Nephron progenitor cell (in vitro differentiated cells): Measurements from ENCODE around the gene SIN3A.

Source experiments
- DNase-seq: peaks from one replicate; pipeline ENCODE4 v3.0.0; 2021
- H3K27ac Mint-ChIP-seq: 2 replicates; pipeline ENCODE4 v1.8.0; 2021; ENCODE audit warnings: mild to moderate bottlenecking, moderate library complexity, mixed read lengths
- H3K27me3 Mint-ChIP-seq: 2 replicates; pipeline ENCODE4 v1.8.0; 2021; ENCODE audit warnings: mild to moderate bottlenecking, low read depth, mixed read lengths; ENCODE audit not compliant: poor library complexity
- H3K36me3 Mint-ChIP-seq: 2 replicates; pipeline ENCODE4 v1.8.0; 2021; ENCODE audit warnings: low read depth, mixed read lengths
- H3K4me1 Mint-ChIP-seq: 2 replicates; pipeline ENCODE4 v1.8.0; 2021; ENCODE audit warnings: mixed read lengths
- H3K4me3 Mint-ChIP-seq: 2 replicates; pipeline ENCODE4 v1.8.0; 2021; ENCODE audit warnings: mild to moderate bottlenecking, moderate library complexity, mixed read lengths
- H3K9me3 Mint-ChIP-seq: 2 replicates; pipeline ENCODE4 v1.8.0; 2021; ENCODE audit warnings: mild to moderate bottlenecking, moderate library complexity, mixed read lengths
- CTCF ChIP-seq: fragments of 200-600 bp; sonication (generic); IDR thresholded peaks from 2 replicates; pipeline ENCODE4 v1.5.0; 2021; ENCODE audit warnings: antibody characterized with exemption

SIN3A gene

DNA sequence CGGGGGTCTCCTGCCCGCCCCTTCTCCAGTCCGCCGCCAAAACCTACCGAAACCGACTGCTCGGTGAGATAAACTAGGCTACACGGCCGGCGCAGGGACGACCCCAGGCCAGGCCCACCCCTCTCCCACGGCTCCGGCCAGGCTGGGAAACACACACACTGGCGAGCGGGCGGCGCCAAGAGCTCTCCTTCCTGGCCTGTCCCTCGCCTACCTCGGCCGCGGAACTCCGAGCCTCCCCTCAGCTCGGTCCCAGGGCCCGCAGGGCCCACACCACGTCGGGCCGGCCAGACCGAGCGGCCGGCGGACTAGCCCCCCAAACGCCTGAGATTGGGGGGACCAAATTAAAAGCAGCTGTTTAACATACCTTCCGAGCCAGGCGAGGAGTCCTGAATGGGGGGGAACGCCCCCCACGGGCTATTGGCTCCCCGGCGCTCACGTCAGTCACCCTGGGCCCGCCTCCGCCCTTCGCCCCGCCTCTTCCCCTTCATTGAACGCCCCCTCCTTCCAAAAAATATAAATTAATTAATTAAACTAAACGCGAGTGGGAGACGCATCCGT is 4.0 kb upstream of the SIN3A start:
- no peaks in the 10 kb centered on the region for H3K36me3 Mint-ChIP-seq
- peaks cover 34% of the 10 kb centered on the region for H3K4me1 Mint-ChIP-seq
- H3K27me3 Mint-ChIP-seq: peaks cover 3% of the 10 kb centered on the region

GRCh38 chr15:75454471-75455378 is 3.2 kb upstream of the SIN3A start:
- H3K4me1 Mint-ChIP-seq: peaks cover 40% of the 10 kb centered on the region
- peaks cover 3% of the 10 kb centered on the region for H3K27me3 Mint-ChIP-seq
- peak; percentile 77 for DNase-seq
- no peaks in the 10 kb centered on the region for H3K36me3 Mint-ChIP-seq
- H3K4me3 Mint-ChIP-seq: peak overlapping the region; percentile 90
- peak overlapping the region; percentile 88 for H3K27ac Mint-ChIP-seq
- no peaks in the 10 kb centered on the region for H3K9me3 Mint-ChIP-seq
- TF ChIP-seq CTCF: no peak

More for the DNA sequence above, 4.0 kb upstream of the SIN3A start:
- peak overlapping the region; percentile 90 for H3K4me3 Mint-ChIP-seq
- peak overlapping the region; percentile 88 for H3K27ac Mint-ChIP-seq
- DNase-seq: peak; percentile 89
- no peaks in the 10 kb centered on the region for H3K9me3 Mint-ChIP-seq
- no peak for TF ChIP-seq CTCF

DNA sequence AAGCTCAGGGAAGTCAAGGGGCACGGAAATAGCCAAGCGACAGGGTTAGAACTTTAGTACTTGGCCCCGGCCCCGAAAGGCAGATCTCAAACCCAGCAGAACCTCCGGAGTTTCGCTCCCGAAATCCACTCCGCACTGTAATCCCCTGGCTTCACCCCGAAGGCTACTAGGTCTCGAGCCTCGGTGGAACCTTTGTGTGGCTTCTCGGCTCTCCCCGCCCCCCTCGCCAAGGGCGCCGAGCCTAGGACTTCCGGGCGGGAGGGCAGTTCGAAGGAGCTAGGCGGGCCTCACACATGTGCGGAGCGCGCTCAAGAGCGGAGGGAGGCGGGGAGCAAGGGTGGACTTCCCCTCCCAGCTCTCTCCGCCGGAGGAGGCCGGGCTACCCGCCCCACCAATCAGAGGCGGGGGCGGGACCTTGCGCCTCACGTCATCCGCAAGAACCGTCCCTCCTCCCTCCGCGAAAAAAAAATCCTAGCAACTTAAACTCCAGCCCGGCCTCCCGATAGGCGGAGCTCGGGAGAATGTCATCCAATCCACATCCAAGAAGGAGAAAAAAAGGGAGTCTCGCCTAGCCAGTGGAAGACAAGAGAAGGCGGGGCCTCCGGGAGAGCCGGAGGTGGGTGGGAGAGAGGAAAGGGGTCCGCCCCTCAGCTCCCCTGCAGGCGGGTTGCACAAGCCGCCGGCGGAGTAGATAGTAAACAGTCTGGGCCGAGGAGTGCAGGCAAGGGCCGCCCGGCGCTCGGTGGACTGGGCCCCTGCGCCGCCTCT is 2.4 kb upstream of the SIN3A start:
- H3K27ac Mint-ChIP-seq: peak overlapping the region; percentile 99
- DNase-seq: peak; percentile 96
- peak overlapping the region; percentile 93 for H3K4me3 Mint-ChIP-seq
- peaks cover 46% of the 10 kb centered on the region for H3K4me1 Mint-ChIP-seq
- no peak for TF ChIP-seq CTCF
- no peaks in the 10 kb centered on the region for H3K36me3 Mint-ChIP-seq
- peaks cover 3% of the 10 kb centered on the region for H3K27me3 Mint-ChIP-seq
- no peaks in the 10 kb centered on the region for H3K9me3 Mint-ChIP-seq

GRCh38 chr15:75452865-75453702 is 1.6 kb upstream of the SIN3A start:
- DNase-seq: peak; percentile 54
- Mint-ChIP-seq H3K36me3 (no peaks in the 10 kb centered on the region), H3K4me3 (peak overlapping the region; percentile 93), H3K9me3 (no peaks in the 10 kb centered on the region), H3K27ac (peak overlapping the region; percentile 99), H3K4me1 (peaks cover 54% of the 10 kb centered on the region), H3K27me3 (peaks cover 3% of the 10 kb centered on the region)
- TF ChIP-seq CTCF: no peak

- Mint-ChIP-seq H3K9me3 (no peaks in the 10 kb centered on the region), H3K27ac (peak overlapping the region; percentile 99), H3K4me3 (peak overlapping the region; percentile 93), H3K4me1 (peaks cover 59% of the 10 kb centered on the region), H3K27me3 (peaks cover 3% of the 10 kb centered on the region), H3K36me3 (peaks cover 4% of the 10 kb centered on the region)
- no peak for TF ChIP-seq CTCF
- peak; percentile 68 for DNase-seq
Observed at GRCh38 chr15:75452364-75452864, 924 bp upstream of the SIN3A start.
